GM18517 (cell line): ENCODE results near the gene SAE1.

Experiments used
- ATAC-seq: cut with Tn5 transposase; IDR thresholded peaks from one replicate; pipeline ENCODE4 v1.9.1; 2021; ENCODE audit warnings: mild to moderate bottlenecking, moderate library complexity; ENCODE audit not compliant: unreplicated experiment

The SAE1 gene

DNA sequence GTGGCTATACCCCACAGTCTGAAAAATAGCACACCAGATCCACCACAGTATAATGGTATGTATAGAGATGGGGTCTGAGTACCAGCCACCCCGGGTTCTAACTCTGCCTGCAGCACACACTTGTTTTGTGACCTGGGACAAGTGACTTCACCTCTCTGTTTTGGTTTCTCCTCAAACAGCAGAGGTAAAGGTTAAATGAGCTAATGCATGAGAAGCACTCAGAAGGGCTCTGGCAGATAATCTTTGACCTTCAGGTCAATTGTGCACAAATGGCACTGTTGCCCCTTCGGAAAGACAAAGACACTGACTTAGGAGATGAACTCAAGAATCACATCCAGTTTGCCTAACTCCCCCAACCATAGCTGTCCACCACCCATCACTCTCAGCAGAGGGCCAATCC is 24.8 kb upstream of the SAE1 start:
- ATAC-seq: no peak

DNA sequence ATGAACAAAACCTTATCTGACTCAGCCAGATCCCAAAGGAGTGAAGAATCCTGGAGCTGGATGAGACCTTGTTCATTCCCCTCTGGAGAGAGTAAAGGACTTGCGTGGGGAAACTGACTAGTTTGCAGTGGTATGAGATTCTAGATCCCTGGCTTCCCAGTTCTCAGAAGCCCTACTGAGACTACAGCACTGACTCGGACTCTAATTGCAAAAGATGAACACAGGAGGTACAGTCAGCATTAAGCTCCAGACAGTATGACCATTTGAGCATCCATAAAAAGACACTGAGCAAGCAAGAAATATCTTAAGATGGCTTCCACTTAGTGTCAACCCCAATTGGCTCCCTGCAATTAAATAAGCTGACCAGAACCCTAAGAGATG is 23.8 kb upstream of the SAE1 start:
- no peak for ATAC-seq

DNA sequence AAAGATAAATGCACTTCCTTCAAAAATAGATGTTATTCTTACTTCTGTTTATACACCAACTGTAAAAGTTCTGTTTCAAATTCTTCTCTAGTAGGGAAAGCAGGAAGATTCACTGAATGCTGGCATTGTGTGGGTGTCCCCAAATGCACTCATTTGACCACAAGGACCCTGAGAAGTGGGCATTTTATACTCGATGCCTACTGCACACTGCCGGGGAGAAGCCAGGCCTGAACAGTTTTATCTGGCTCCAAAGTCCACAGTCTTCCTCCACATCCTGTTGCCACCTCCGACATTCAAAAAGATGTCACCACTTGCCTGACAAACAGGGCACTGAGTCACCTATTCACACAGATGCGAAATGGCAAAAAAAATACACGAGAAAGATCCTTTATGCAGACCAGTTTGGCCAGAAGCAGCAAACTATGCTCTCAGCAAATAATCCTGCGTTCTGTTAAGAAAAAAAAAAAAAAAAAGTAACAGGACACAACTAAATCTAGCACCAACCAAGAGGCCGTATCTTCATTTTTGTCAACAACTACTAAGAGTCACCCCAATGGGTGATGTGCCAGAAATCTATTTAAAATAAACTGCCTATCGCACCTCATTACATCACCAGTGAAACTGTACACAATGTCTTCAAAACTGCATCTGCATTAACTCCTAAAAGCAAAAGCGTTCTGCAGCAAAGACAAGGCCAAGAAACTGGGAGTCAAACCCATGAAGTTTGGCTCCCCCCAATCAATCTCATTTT is 23.3 kb upstream of the SAE1 start:
- ATAC-seq: no peak

DNA sequence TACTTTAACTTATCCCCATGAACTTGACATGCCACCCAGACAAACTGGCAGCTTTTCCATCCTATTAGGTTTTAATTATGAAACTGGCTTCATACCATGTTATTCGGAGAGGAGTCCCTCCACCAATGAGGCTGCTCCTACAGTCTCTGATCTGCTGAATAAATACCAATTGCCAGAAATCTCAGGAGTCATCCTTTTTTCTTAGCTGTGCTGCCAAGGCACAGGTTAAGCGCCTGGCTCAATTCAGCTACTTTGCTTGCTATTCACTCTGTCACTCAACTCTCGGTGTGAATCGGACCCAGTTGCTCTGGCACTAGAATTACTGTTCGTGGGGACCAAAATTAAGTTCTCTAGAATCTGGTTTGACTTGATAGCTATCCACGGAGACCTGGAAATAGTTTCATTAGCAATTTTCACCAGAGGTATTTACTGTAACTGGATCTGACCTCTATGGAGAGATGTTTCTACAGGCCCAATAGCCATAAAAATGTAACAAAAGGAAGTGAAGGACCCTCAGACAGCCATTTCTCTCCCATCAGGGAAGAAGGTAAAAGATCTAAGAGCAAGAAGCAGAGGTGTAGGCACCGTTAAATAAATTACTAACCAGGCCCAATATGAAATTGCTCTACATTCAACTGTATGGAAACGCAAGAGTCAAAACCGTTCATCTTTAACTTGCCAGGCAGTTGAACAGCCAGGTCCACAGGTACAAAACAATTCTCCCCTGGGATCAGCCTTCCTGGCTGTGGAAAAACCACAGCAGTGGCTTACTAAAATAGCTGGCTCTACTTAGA is 22.5 kb upstream of the SAE1 start:
- ATAC-seq: no peak

DNA sequence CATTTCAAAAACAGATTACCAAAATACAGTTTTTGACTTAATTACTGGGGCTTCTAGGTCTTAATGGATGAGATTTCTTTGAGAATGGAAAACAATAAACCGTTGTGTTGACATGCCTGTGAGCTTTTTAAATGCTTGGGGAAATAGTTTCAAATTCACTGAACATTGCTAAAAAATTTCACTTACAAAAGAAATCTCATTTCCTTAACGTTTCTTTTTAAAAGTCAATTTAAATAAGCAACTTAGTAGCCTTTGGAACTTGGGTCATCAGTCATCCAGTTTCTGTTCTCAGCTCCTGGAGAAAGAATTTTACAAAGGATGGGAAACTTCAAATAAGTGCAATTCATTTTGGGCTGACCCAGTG is 21.5 kb upstream of the SAE1 start:
- ATAC-seq: no peak

DNA sequence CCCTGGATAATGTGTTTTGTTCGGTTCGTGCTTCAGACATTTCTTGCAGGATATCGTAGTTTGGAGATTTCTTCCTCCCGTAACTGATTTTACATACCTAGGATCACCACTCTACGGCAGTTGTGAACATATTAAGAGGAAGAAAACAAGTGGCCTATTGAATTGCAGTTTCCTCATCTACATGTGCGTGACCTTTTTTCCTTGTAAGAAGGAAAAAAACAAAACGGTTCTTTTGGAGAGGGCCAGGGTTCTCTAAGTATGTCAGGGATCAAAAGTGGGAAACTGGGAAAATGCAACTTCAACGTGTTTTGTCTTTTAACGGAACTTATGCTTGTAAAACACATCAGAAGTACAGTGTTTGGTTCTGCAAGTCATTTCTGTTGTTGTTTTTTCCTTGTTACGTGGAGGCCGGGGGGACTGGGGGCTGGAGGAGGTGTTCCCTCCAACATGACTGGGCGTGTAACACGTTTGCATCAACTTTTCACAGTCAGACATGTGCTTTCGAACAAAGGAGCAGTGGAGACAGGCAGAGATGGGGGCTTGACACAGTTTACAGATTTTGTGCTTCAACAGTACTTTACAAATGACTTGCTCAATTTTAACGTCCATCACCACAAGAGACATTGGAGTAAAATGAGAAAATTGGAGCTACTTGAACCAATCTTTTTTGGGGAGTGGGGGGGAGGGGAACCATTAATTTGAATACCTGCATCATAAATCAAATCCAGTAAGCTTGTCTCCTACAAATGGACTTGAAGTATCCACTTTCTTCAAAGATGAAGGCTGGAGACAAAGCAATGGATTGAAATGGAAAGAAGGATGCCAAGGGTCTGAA is 20.9 kb upstream of the SAE1 start:
- ATAC-seq: no peak

DNA sequence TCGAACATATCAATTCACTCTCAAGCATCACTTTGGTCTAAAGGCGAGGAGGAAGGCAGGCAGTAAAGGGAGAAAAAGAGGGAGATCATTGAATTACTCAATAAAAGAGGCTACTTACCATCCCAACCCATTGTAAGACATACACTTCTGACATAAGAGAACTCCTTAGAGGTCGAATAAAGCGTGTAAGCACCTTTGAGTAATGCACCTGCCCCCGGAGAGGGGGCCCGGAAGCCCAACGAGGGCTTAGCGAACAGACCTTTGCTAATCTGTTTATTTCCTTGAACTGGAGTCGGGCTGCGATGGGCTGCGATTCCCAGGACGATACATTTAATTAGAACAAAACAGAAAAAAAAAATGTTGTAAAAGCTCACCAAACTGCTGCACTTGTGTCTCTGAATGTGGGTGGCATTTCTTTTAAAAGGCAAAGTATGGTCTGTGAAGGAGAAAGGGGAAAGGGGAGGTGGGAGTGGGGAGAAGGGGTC is 20.1 kb upstream of the SAE1 start:
- no peak for ATAC-seq

DNA sequence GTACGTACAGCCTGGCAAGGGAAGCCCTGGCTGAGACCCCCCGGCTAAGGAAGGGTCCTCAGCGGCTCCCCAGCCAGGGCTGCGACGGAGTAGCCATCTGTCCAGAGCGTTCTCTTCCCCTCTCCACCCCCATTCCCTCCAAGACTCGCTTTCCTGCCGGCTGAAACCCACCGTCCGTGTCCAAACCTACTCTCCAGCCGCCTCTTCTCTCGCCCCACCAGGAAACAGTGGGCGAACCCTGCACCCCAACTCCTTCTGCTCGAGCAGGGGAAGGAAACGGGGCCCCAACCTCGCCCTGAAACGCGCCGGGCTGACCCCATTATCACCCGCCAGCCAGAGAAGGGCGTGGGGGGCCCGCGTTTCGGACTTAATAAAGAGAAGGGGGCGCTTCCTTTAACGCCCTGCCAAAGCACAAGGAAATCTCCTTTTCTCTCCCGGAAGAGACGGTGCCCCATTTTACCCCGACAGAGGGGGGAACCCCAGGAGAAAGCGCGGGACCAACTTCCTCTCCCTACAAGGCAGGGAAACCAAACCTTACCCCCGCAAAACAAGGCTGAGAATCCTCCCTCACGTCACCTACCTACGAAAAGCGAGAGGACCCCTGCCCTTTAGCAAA is 19.5 kb upstream of the SAE1 start:
- no peak for ATAC-seq

DNA sequence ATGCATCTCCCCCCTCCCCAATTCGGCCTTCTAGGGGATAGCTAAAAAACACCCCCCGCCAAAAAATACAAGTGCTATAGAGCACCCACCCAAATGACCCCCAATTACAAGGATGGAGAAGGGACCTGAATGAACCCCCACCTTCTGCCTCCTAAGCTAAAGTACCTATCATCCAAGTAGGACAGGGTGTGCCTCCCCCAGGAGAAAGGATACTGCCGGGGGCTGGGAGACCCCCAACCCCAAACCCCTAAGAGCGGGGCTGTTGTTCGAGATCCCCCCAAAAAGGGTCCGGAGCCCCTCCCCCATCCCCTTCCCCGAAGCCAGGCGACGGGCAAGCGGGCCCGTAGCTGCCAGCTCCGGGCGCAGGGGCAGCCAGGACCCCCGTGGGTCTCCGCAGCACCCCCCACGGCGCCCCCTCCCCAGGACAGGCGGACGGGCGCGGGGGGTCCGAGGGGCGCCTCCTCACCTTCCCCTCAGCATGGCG is 18.9 kb upstream of the SAE1 start:
- ATAC-seq: no peak

DNA sequence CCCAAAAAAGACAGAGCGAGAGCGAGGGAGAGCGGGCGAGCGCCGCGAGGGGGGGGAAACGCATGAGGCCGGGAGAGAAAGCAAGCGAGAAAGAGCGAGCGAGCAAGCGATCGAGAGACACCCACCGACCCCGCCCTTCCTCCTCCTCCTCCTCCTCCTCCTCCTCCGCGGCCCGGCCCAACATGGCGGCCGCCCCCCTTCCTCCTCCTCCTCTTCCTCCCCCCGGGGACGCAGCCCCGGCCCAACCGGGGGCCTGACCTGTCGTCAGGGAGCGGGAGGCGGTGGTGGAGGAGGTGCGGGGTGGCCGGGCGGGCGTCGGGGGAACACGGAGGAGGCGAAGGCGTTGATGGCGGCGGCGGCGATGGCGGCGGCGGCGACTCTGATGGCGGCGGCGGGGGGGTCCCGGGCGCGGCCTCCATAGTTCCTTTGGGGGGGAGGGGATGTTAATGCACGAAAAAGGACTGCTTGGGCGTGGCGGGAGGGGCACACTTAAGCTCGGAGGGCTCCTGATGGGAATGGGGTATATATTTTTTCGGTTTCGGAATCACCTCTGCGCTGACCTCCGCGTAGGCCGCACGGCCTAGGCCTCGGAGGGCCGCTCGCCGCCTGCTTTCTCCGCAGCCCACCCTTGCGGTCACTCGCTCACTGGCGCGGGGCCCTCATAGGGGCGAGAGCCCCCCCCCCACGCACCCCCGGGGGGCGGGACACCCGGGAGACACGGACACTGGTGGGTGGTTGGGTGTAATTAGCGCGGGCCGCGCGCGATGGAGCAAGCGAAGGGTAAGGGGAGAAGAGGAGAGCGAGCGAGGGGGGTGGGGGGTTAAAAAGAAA is 18.3 kb upstream of the SAE1 start:
- peak; percentile 8 for ATAC-seq

DNA sequence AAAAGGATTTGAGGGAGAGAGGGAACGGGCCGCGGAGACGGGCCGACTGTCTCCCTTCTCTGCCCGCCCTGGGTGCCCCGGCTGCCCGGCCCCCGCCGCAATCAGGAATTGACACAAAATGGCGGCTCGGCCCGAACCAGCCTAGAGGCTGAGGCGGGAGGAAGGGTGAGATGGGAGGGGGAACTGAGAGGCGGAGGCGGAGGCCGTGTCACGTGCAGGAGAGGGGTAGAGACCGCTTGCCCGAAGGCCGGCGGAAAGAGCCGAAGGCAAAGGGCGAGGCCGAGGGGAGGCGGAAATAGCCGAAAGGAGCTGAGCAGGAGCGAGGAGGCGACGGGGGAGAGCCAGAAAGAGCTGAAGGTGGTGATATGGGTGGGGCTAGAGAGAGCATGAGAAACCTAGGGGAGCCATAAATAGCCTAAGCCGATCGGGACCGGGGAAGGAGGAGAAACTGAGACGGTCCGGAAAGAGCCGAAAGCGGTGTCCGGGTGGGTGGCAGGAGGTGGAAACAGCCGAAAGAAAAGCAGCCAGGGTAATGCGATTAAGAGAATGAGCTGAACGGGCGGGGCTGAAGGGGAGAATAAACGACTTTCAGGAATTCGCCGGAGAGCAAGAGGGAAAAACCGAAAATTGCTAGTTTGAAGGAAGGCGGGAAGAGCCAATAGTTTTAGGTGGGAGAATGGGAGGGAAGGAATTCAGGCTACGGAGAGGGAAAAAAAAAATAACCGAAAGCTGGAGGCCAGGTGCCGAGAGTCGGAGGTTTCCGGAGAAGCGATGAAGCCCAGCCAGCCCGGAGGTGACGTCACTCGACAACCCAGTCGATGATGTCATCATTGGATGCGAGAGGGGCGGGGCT is 17.4 kb upstream of the SAE1 start, which contains the start of gene ZC3H4:
Gene ZC3H4 (minus strand): TSS at position 780 of the 853 bp plus-strand sequence. CDS start 1,192 bp downstream, outside the sequence.
- peak; percentile 86 for ATAC-seq

DNA sequence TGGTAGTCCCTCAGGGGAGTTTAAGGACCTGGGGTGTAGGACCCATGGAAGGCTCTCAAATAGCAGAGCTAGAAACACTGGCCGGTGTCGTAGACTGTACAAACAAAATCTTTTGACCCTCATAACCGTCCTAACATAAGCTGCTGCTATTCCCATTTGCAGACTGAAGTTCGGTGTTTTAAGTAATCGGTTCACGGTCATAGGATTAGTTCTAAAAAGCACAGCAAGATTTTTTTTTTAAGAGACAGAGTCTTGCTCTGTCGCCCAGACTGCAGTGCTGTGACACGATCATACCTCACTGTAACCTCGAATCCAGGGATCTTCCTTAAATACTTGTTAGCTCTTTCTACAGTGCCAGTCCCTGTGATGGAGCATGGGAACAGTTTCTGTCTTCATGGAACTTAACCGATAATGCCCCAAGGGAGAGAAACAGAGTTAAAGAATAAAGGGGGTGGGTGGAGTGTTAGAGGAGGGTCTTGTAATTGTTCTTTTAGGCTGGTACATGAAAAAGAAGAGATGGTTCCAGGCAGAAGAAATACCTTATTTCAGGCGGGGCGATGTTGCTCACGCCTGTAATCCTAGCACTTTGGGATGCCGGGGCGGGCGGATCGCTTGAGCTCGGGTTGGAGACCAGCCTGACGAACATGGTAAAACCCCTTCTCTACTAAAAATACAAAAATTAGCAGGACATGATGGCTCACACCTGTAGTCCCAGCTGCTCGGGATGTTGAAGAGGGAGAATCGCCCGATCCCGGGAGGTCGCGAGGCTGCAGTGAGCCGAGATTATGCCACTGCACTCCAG is 16.6 kb upstream of the SAE1 start:
- no peak for ATAC-seq

DNA sequence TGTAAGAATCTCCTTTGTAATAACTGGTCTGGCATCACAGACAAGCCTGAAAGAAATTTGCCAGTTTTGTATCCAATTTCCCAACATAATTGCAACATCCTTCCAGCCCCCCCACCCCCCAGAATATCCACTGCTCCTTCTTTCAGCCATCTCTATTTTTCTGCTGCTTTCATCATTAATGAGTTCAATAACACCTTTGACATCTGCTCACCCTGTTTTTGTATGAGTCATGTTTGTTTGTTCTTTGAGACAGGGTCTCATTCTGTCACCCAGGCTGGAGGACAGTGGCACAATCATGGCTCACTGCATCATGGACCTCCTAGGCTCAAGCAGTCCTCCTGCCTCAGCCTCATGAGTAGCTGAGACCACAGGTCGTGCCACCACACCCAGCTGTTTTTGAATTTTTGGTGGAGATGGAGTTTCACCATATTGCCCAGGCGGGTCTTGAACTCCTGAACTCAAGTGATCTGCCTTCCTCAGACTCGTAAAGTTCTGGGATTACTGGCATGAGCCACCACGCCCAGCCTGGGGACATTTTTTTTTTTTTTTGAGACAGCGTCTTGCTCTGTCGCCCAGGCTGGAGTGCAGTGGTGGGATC is 10.1 kb upstream of the SAE1 start:
- no peak for ATAC-seq

DNA sequence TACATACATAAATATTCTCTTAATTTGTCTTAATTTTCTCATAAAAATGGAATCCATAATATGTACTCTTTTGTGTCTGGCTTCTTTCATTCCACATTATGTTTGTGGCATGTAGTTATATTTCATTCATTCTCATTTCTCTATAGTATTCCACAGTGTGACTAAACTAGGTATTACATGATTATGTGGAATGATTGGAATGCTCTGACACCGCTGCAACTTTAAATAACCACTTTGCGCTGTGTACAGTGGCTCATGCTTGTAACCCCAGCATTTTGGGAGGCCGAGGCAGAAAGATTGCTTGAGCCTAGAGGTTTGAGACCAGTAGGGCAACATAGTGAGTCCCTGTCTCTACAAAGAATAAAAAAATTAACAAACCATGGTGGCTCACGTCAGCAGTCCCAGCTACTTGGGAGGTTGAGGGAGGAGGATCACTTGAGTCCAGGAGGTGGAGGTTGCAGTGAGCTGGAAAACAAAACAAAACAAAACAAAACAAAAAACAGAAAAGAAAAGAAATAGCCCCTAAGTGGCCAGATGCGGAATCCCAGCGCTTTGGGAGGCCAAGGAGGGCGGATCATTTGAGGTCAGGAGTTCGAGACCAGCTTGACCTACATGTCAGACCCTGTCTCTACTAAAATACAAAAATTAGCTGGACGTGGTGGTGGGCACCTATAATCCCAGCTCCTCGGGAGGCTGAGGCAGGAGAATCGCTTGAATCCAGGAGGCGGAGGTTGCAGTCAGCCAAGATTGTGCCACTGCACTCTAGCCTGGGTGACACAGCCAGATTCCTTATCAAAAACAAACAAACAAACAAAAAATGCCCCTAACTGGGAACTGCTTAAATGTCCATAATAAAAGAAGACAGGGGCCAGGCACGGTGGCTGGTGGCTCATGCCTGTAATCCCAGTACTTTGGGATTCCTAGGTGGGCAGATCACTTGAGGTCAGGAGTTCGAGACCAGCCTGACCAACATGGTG is 8.0 kb upstream of the SAE1 start:
- ATAC-seq: no peak

DNA sequence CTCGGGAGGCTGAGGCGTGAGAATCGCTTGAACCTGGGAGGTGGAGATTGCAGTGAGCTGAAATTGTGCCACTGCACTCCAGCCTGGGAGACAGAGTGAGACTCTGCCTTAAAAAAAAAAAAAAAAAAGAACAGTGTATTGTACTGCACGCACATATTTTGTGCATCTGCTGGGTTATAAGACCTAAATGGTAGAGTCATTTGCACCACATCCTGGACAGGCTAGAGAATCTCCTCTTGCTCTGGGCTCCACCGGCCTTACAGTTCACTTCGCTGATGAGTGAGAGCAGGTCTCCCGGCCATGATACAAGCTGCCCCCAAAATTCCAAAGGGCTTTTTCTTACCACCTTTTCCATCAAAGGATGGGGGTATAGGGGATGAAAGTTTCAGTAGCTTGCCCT is 7.2 kb upstream of the SAE1 start:
- no peak for ATAC-seq

DNA sequence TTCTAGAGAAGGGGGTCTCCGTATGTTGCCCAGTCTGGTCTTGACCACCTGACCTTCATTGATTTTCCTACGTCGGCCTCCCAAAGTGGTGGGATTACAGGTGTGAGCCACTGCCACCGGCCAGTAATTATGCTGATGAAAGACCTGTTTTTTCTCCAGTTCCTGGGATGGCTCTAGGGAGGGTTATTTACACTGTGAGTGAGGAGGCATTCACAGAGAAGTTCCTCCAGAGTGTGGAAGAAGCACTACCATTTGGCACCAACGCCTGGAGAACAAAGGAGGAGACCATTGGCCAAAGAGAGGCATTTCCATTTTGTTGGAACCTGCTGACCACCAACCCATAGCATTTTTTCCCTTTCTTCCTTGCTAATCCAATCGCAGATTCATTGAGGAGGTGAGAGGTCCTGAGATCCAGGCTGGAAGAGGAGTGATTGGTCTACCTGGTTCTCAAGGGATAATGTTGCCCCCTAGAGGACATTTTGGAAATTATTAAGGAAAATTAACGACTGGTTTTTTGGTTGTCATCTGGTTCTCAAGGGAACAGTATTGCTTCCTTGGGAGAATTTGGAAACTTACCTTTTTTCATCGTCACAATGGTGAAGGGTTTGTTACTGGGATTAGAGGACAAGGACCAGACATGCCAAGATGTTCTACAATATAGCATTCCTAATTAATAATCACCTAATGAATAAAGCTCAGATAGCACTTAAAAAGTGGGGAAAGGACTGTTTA is 5.5 kb upstream of the SAE1 start:
- ATAC-seq: no peak
